A673 (cell line): ENCODE results near the gene ATP6V0D1.

Source experiments
- EZH2 ChIP-seq: fragments of 200-600 bp; sonication (generic); IDR thresholded peaks from 2 replicates; pipeline ENCODE4 v1.6.1; 2017; ENCODE audit warnings: borderline replicate concordance, low read depth, mild to moderate bottlenecking, mixed read lengths, antibody characterized with exemption, low read length; ENCODE audit not compliant: poor library complexity, severe bottlenecking
- TF ChIP-seq, protein P1 (sequence below): fragments of 300-800, 200-600 bp; sonication (generic); conservative IDR thresholded peaks from 2 replicates; pipeline ENCODE4 v1.5.1; 2017; ENCODE audit warnings: low read depth, mild to moderate bottlenecking, antibody characterized with exemption, low read length, moderate library complexity, mixed read lengths

DNA sequence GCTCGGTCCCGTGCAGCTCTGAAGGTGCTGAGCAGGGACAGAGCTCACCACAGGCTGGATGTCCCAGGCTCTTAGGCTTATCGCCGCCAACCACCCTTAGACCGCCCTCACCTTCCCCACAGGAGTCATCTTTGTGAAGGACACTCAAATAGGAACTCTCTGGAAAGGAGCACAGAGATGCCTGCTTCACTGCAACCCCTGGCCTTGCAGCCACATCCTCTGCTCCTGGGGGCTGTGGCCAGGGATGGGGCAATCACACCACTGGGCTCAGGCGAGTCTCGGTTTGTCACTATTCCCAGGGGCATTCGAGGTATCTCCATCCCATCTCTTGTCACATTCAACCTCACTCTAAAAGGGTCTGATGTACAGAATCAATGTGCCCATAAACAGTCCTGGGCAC lies 75.6 kb downstream of the ATP6V0D1 start:
- TF ChIP-seq, protein P1, sequence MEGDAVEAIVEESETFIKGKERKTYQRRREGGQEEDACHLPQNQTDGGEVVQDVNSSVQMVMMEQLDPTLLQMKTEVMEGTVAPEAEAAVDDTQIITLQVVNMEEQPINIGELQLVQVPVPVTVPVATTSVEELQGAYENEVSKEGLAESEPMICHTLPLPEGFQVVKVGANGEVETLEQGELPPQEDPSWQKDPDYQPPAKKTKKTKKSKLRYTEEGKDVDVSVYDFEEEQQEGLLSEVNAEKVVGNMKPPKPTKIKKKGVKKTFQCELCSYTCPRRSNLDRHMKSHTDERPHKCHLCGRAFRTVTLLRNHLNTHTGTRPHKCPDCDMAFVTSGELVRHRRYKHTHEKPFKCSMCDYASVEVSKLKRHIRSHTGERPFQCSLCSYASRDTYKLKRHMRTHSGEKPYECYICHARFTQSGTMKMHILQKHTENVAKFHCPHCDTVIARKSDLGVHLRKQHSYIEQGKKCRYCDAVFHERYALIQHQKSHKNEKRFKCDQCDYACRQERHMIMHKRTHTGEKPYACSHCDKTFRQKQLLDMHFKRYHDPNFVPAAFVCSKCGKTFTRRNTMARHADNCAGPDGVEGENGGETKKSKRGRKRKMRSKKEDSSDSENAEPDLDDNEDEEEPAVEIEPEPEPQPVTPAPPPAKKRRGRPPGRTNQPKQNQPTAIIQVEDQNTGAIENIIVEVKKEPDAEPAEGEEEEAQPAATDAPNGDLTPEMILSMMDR: no peak
- TF ChIP-seq EZH2: no peak
